CD4-positive, alpha-beta T cell treated with Interleukin-4 for 1 hour (primary cell): ENCODE data around the gene NLGN4X.

Experiments
- DNase-seq, 2 donors: peaks; one replicate each; pipeline ENCODE4 v3.0.0-alpha.2; 2020 to 2022

Gene NLGN4X

GRCh38 chrX:6149060-6149872 is 79.4 kb downstream of the NLGN4X start:
- DNase-seq, result no peak

GRCh38 chrX:6134255-6134654 is 94.4 kb downstream of the NLGN4X start:
- DNase-seq, result no peak

GRCh38 chrX:6132970-6133369 is 95.7 kb downstream of the NLGN4X start:
- no peak for DNase-seq

- no peak for DNase-seq
These were observed 97.4 kb downstream of the NLGN4X start for GRCh38 chrX:6131287-6131686.

DNA sequence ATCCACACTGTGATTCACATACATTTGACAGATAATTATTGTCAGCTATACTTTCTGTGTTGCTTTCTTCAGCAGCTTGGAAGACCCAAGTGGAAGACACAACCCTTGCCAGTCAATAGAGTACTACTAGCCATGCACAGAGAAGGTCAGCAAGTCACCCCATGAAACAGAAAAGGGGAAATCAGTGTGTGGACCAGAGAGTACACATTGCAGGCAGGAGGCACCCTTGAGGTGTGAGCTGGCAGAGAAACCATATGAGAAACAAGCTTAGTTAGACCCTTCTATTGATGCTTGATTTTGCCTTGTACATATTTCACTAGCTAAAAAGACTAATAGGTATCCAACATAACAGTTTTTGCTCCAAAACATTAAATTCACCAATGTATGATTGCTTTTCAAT is 99.5 kb downstream of the NLGN4X start:
- no peak for DNase-seq

- no peak for DNase-seq
These were observed 108.3 kb downstream of the NLGN4X start for GRCh38 chrX:6120329-6120728.

DNA sequence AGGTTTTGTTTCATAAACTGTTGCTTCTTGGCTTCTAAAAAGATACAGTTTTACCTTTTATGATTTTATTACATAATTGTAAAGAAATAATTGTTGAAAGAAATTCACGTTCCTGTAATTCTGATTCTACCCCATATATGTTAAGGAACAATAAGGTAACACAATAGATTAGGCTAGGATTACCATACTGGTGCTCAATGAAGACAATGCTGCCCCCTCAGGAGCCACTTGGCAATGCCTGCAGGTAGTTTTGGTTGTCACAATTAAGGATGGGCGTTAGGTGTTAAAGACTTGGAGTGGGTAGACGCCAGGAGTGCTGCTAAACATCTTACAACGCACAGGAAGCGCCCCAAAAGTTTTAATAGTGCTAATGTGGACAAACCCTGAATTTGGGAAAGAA is 133.2 kb downstream of the NLGN4X start:
- DNase-seq, result no peak

GRCh38 chrX:6074532-6074931 is 154.1 kb downstream of the NLGN4X start:
- no peak for DNase-seq

DNA sequence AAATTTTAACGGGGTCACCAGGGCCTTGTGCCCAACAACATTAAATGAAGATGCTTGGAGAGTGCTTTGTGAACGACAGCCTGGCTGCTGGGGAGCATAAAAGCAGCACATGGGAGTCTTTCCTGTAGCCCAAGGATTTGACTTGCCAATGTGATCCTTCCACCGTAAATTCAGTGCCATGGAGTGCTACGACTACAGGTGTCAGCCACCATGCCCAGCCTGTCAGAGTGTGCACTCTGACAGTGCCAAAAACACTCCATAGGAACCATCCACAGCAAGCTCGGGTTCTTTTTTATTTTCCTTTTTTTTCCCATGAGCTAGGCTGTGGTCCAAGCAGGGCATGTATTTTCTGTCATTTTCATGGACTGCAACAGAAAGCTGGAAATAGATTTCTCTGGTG is 156.9 kb downstream of the NLGN4X start:
- DNase-seq, result no peak

DNA sequence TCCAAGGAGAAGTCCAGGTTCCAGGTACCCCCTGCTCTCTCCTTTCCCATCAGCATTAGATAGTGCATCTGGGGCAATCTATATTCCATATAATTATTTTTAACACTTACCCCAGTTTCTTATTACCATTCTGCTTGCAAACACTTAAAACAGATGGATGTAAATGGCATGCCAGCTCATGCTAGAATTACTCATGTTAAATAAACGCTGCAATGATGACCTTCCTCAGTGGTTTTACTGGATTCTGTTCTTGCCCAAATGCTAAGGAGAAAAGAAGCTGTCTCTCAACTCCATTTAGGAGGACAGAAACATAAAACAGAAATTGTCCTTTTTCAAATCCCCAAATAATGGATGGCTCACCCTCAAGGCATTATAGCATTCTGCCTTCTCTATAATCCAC is 161.1 kb downstream of the NLGN4X start:
- DNase-seq, result no peak

DNA sequence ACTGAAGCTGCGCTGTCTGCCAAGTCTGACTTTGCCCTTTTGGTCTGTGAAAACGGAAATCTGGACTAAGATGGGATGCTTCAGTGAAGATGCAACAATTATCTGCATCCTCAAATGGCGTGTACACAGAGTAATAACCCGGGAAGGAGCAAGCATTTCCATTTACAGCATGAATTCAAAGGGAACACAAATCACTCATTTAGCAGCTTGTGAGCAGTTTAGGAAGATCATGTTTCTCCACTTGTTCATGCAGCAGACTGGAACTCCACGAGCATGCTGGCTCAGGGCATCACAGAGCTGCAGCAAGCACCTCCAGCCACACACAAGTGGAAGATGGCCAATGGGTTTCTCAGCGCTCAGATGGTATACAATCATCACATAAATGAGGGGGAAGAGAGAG is 175.5 kb downstream of the NLGN4X start:
- no peak for DNase-seq

DNA sequence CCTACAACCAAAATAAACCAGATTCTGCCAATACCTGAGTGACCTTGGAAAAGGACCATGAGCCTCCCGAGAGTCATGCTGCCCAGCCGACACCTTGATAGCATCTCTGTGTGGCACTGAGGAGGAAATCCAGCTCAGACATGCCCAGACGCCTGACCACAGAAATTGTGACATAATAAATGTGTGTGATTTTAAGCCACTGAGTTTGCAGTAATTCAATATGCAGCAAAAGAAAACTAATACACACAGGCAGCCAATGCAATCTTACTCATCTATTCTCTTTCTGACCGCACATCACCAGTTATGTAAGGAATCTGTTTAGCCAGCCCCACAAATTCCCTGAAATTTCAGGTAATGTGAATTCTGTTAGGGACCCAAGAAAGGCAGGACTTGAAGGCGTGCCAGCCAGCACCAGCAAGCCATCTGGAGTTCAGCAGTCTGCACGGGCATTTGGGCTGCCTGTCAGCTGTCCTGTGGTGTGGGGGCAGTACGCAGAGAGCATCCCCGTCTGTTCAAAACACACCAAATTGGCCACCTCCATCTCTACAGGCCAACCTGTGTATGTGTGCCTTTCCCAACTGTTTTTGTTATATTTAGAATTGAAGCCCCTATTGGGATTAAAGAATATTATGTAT is 176.4 kb downstream of the NLGN4X start:
- DNase-seq, result no peak

DNA sequence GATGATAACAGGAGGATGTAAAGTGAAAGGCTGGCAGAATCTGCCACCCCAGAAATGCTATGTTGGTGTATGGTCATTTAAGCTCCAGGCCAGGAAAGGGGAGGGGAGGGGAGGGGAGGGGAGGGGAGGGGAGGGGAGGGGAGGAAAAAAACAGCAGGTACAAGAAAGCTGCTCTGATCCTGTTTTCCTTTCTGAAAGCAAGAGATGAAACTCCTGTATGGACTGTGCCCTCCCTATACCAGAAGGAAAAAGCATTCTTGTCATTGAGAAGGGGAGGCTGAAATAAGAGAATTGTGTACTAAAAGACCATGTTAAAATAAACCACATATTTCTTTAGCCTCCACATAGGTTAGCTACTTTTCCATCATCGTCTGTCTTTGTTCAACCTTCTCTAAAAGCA is 179.5 kb downstream of the NLGN4X start:
- no peak for DNase-seq

DNA sequence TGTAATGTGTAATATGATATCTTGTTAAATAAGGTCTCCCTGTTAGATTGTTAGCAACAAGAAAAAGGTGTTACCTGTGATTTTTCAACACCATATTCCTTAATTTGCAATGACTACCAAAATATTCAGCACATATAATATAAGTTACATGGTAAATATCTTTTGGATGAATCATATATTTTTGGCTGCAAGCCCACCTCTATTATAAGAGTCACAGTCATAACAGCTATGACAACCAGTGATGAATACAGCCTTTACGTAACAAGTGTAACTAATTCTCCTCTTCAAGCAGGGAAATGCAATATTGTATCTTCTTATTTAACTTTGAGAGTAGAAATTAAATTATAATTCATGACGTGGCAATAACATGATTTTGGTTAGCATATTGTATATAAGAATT is 187.0 kb downstream of the NLGN4X start:
- DNase-seq, result no peak

DNA sequence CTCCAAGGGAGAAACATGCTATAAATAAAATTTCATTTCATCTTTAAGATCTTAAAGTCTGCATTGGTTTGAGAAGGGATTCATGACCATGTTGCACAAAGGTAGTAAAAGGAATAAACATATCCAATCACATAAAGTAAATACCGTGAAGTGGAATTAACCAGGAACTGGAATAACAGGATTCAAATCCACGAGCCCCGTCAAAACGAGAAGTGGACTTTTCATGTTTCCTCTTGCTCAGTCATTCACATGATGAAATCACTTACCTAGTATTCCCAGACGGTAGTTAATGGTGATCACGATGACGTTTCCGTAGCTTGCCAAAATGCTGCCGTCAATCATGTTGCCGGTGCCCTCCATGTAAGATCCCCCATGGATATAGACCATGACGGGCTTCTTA is 199.7 kb downstream of the NLGN4X start:
- no peak for DNase-seq

DNA sequence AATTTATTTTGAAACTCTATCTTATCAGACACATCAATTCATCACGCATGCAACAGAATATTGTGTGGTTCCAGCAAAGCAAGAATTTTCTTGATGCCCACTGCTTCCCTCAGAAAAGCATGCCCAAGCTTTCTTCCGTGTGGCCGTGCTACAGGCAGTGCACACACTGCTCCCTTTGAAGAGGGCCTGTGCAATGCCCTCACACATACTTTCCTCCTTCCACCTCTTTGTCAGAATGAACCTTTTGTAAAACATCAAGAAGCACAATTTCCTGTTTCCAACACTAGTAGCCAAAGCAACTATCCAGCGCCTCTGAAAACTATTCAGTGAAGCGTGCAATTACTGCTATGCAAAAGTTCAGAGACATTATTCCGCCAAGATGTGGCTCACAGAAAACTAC is 201.7 kb downstream of the NLGN4X start:
- no peak for DNase-seq

DNA sequence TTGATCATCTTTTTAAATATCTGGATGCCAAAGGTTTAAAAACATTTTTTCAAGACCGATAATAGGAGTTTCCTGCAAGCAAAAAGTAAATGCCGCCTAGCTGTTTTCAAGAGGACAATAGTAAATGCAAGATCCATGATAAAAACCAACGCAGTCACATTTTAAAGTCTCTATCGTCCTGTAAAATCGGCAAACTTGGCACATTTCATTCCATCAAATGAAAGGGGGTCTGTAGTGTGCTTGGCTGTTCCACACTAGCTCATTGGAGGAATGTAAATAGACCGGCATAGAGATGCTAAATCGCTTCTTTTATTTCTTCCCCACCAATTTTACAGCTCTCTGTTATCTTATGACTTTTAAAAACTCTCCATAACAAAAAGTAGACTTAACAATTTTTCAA is 202.2 kb downstream of the NLGN4X start:
- DNase-seq, result no peak

GRCh38 chrX:6024204-6024603 is 204.5 kb downstream of the NLGN4X start:
- no peak for DNase-seq

GRCh38 chrX:6021316-6022091 is 207.2 kb downstream of the NLGN4X start:
- no peak for DNase-seq

GRCh38 chrX:6019076-6019475 is 209.6 kb downstream of the NLGN4X start:
- DNase-seq, result no peak

DNA sequence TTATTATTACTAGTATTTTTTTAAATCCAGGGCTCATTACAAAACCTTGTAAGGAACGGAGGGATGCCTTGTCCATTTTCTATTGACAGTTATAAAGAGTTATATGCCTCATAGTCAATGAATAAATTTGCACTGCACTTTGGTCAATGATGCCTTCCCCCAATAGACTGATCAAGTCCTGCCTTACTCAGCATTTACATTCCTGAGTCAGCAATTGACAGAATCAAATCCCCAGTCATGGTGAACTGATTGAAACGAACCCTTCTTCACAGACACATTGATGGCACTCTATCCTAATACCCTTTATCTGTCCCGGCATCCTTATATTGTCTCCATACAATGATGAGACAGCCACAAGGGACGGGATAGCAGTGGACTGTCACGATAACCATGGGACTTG is 213.2 kb downstream of the NLGN4X start:
- no peak for DNase-seq

DNA sequence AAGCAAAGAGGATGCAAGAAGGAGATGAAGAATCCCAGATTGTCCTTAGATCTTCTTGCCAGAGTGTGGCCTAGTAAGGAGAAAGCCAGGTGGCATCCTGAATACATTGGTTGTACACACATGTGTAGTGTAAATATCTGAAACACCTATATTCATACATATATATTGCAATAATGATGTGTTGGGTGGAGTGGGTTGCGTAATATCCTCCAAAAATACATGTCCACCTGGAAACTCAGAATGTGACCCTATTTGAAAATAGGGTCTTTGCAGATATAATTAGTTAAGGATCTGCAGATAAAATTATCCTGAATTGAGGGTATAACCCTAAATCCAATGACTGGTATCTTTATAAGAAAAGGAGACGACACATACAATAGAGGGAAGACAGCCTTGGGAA is 216.3 kb downstream of the NLGN4X start:
- DNase-seq, result no peak

DNA sequence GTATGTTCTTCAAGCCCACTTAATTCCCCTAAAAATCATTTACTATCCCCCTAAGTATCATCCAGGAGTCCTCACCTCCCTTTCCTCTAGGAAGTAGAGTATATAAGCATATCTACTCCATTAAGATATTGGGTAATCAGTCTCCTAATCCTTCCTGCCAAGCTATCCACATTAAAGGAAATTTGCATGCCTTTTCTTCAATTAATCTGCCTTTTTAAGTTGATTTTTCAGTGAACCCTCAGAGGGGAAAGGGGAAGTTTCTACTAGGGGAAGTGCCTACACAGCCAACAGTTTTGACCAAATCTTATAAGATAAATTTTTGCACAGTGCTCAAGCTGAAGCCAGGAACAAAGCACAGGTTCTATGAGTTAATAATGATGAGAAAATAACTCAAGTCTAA is 222.8 kb downstream of the NLGN4X start:
- DNase-seq, result no peak

- no peak for DNase-seq
These were observed 224.1 kb downstream of the NLGN4X start for GRCh38 chrX:6004529-6004928.
